Heart right ventricle (tissue), 16 donors: ENCODE results near the gene ZSWIM8. TPM values are rescaled to one million over a fixed set of nuclear protein-coding genes. Genes with fewer than 3 reads are reported as not detected.

Experiments
- ATAC-seq, 8 donors: fragments of 200-7000 bp; cut with Tn5 transposase; one replicate each; pipeline ENCODE4 v1.9.1; 2020; ENCODE audit warnings: mild to moderate bottlenecking in 8 of 8, moderate library complexity in 8 of 8, moderate number of reproducible peaks in 1 of 8
- DNase-seq, 2 donors: peaks; one replicate each; pipeline ENCODE4 v3.0.0-alpha.2; 2020
- H3K27ac ChIP-seq, 10 donors: fragments of 200-600 bp; sonication (generic) in 2 of 10; one replicate each; pipeline versions ENCODE4 v1.5.0 to v1.8.0; 2020 to 2022; ENCODE audit warnings: mild to moderate bottlenecking in 3 of 10
- H3K27me3 ChIP-seq, 7 donors: fragments of 200-600 bp; one replicate each; pipeline ENCODE4 v1.8.0; 2021 to 2022; ENCODE audit warnings: mild to moderate bottlenecking in 2 of 7
- H3K36me3 ChIP-seq, 9 donors: fragments of 200-600 bp; sonication (generic) in 1 of 9; one replicate each; pipeline versions ENCODE4 v1.5.0 to v1.8.0; 2020 to 2022; ENCODE audit warnings: mild to moderate bottlenecking in 2 of 9
- H3K4me1 ChIP-seq, 9 donors: fragments of 200-600 bp; sonication (generic) in 1 of 9; one replicate each; pipeline versions ENCODE4 v1.5.0 to v1.8.0; 2020 to 2022; ENCODE audit warnings: mild to moderate bottlenecking in 4 of 9
- H3K4me3 ChIP-seq, 10 donors: fragments of 200-600 bp; sonication (generic) in 2 of 10; one replicate each; pipeline versions ENCODE4 v1.5.0 to v1.8.0; 2020 to 2022; ENCODE audit warnings: mild to moderate bottlenecking in 7 of 10, moderate library complexity in 2 of 10
- H3K9me3 ChIP-seq, 11 donors: fragments of 200-600 bp in 10 of 11; sonication (generic) in 2 of 11; one replicate each; pipeline versions ENCODE4 v1.5.0 to v1.8.0; 2013 to 2022; ENCODE audit warnings: mild to moderate bottlenecking in 2 of 11, control low read depth in 1 of 11, moderate library complexity in 1 of 11
- CTCF ChIP-seq, 9 donors: fragments of 200-600 bp; sonication (generic) in 2 of 9; IDR thresholded peaks; one replicate each; pipeline versions ENCODE4 v1.5.0 to v1.8.0; 2021 to 2022; ENCODE audit warnings: antibody characterized with exemption in 9 of 9, mild to moderate bottlenecking in 5 of 9, moderate library complexity in 1 of 9
- WGBS, 2 donors: extraction: QIAGEN DNeasy Blood & Tissue Kit; methylation state at CpG; one replicate each; pipeline ENCODE4 v1.1.7; 2013; ENCODE audit warnings: inconsistent platforms in 1 of 2; 5-methylcytosine and 5-hydroxymethylcytosine counted together
- intact Hi-C, 10 donors: fragments of 100-400 bp; cut with DNase I; formaldehyde crosslinking; loops; one replicate each; pipeline versions ENCODE4 v1.11.1 to v1.14.2; 2022
- polyA plus RNA-seq, 2 donors: library from polyadenylated mRNA; stranded (reverse); fragments of 200-250 nt; gene quantifications; one replicate each; pipeline ENCODE4 v1.2.3, GENCODE V29; 2013
- total RNA-seq, 10 donors: library from RNA; stranded (reverse); fragmentation: NEBNext Ultra II Directional in 3 of 10; extraction: Animal tissue kit (Norgen Biotek cat#: 25700) in 3 of 10; gene quantifications; one replicate each; pipeline versions ENCODE4 v1.2.1 to v1.2.4, GENCODE V29; 2021 to 2023
- donor health status: Arrhythmogenic right ventricular cardiomyopathy.
- donor health status: ischemic (EF 13 %, LVEDD 7.1; RV severe dilation, severe dysfunction).
- donor health status: healthy with polysubstance abuse.
- donor health status: DM: no; HTN: yes; CAD: no.
- donor health status: DM: no; HTN: no; CAD: no.
- donor health status: ischemic (EF 25% LVEDD 6.9; RV normal size, moderate dysfunction).
- donor health status: ischemic (EF 25% LVEDD 5.7; RV mildly dilated, moderate dysfunction).
- donor health status: healthy.
- donor health status: DM: yes; HTN: yes; CAD: no.
- donor health status: Ischemic cardiomyopathy.
- donor health status: ischemic (EF 35%, LVEDD 5.7; RV mildly dilated, moderate dysfunction).
- donor health status: nonischemic (EF 11% LVEDD 7.7; RV severe dilation, severe dysfunction).
- donor health status: DM: yes; HTN: yes; CAD: no.
- donor health status: PGD.
- donor health status: ischemic (EF 29% LVEDD 5.4; RV normal size, mild dysfunction).
- donor health status: nonischemic (EF 23%, LVEDD 6.1; RV moderate dilation, normal function).

The ZSWIM8 gene
- total and polyA plus RNA-seq, 12 donors = 35.2 to 139 (median 47.0) TPM

DNA sequence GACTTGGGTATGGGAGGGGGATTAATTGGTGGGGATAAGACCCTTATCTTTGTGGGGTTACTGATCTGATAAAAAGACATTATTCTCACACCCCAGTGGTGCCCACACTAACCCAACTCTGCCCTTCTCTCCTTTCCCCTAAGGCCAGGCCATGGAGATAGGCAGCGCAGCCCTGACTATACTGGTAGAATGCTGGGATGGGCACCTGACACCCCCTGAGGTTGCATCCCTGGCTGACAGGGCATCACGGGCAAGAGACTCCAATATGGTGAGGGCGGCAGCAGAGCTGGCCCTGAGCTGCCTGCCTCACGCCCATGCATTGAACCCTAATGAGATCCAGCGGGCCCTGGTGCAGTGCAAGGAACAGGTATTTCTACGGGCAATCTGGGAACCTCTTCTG, 12.7 kb downstream of the ZSWIM8 start:
- H3K4me1 ChIP-seq = no peaks in the 10 kb centered on the region
- intact Hi-C loops = no loop called here
- no peak for DNase-seq
- H3K36me3 ChIP-seq = peaks cover 0 to 100% (median 77%) of the 10 kb centered on the region in 9 donors
- no peak overlapping the region for H3K4me3 ChIP-seq
- no peak for TF ChIP-seq CTCF (IDR thresholded peaks at IDR 0.05)
- ATAC-seq = no peak
- H3K27ac ChIP-seq = no peak overlapping the region
- H3K27me3 ChIP-seq = no peaks in the 10 kb centered on the region
- 95% methylated on average over 6 of the region's 6 CpGs for WGBS, 2 donors
- no peaks in the 10 kb centered on the region for H3K9me3 ChIP-seq

GRCh38 chr10:73798927-73799560, 13.6 kb downstream of the ZSWIM8 start:
- peak in 5 of 8 donors; percentile 11 to 35 (median 18) for ATAC-seq
- no peak overlapping the region for H3K27ac ChIP-seq

DNA sequence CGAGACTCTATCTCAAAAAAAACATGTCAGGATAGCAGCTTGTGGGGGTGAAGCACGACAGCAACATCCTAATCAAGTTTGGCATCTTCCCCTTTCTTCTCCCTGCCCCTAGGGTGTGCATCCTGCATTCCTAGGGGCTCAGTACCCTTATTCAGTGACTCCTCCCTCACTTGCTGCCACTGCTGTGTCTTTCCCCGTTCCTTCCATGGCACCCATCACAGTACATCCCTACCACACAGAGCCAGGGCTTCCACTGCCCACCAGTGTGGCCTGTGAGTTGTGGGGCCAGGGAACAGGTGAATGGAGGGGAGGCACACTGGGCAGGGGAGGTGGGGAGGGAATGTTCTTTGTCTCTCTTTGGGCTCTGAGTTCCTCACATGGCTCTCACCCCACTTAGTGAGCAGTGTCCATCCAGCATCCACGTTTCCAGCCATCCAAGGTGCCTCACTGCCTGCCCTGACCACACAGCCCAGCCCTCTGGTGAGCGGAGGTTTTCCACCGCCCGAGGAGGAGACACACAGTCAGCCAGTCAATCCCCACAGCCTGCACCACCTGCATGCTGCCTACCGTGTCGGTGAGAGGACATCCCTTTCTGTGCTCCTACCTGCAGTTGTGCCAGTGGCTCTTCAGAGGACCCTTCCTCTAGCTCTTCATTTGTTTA, 14.6 kb downstream of the ZSWIM8 start:
- Histone ChIP-seq H3K27me3 (no peaks in the 10 kb centered on the region), H3K9me3 (no peaks in the 10 kb centered on the region), H3K4me1 (no peaks in the 10 kb centered on the region), H3K4me3 (no peak overlapping the region), H3K27ac (no peak overlapping the region), H3K36me3 (peaks cover 0 to 100% (median 80%) of the 10 kb centered on the region in 9 donors)
- DNase-seq (no peak), ATAC-seq (peak in 4 of 8 donors; percentile 2 to 11 (median 6))
- TF ChIP-seq CTCF (IDR thresholded peaks at IDR 0.05) = no peak
- WGBS, 2 donors = 77 to 78% methylated on average over 9 of the region's 9 CpGs
- intact Hi-C loops = no loop called here

More at GRCh38 chr10:73798927-73799560, 13.6 kb downstream of the ZSWIM8 start:
- H3K27me3 ChIP-seq = no peaks in the 10 kb centered on the region
- H3K4me3 ChIP-seq = no peak overlapping the region
- no peak for TF ChIP-seq CTCF (IDR thresholded peaks at IDR 0.05)
- intact Hi-C loops = no loop called here
- peaks cover 0 to 100% (median 78%) of the 10 kb centered on the region in 9 donors for H3K36me3 ChIP-seq
- no peaks in the 10 kb centered on the region for H3K4me1 ChIP-seq
- no peaks in the 10 kb centered on the region for H3K9me3 ChIP-seq
- WGBS, 2 donors = 86 to 89% methylated on average over 10 of the region's 10 CpGs
- DNase-seq = no peak

GRCh38 chr10:73800560-73801252, 15.3 kb downstream of the ZSWIM8 start:
- no peak overlapping the region for H3K27ac ChIP-seq
- intact Hi-C loops = no loop called here
- WGBS, 2 donors = 76 to 79% methylated on average over 20 of the region's 20 CpGs
- peak in 6 of 8 donors; percentile 4 to 28 (median 4) for ATAC-seq
- no peak for TF ChIP-seq CTCF (IDR thresholded peaks at IDR 0.05)
- peaks cover 0 to 100% (median 80%) of the 10 kb centered on the region in 9 donors for H3K36me3 ChIP-seq
- DNase-seq = no peak
- no peaks in the 10 kb centered on the region for H3K9me3 ChIP-seq
- H3K4me3 ChIP-seq = no peak overlapping the region
- H3K4me1 ChIP-seq = no peaks in the 10 kb centered on the region
- no peaks in the 10 kb centered on the region for H3K27me3 ChIP-seq
